ENCODE measurements around the gene FKBP1A.

Gene FKBP1A

GRCh38 chr20:1392693-1393506 lies at the start of gene FKBP1A:
Gene FKBP1A, minus strand, starts transcription at chr20:1393054. Its CDS starts 56 bp downstream, at chr20:1392998.
- peak; percentile 83 for DNase-seq (ENCODE audit: low read depth)

- DNase-seq (ENCODE audit: low read depth): no peak
Measured at GRCh38 chr20:1442304-1442703, 49.5 kb upstream of the FKBP1A start.

GRCh38 chr20:1441133-1441532 lies 48.3 kb upstream of the FKBP1A start:
- DNase-seq (ENCODE audit: low read depth): no peak

- DNase-seq (ENCODE audit: low read depth): no peak
Measured at GRCh38 chr20:1440024-1440423, 47.2 kb upstream of the FKBP1A start.

- no peak for DNase-seq (ENCODE audit: low read depth)
Measured at GRCh38 chr20:1438361-1438760, 45.5 kb upstream of the FKBP1A start.

- DNase-seq (ENCODE audit: low read depth): peak; percentile 47
Measured at GRCh38 chr20:1437235-1437904, 44.5 kb upstream of the FKBP1A start.

GRCh38 chr20:1436263-1436662 lies 43.4 kb upstream of the FKBP1A start:
- no peak for DNase-seq (ENCODE audit: low read depth)

- no peak for DNase-seq (ENCODE audit: low read depth)
Measured at GRCh38 chr20:1435337-1435699, 42.5 kb upstream of the FKBP1A start.

GRCh38 chr20:1434571-1435336 lies 41.9 kb upstream of the FKBP1A start:
- DNase-seq (ENCODE audit: low read depth): peak; percentile 85

- DNase-seq (ENCODE audit: low read depth): no peak
Measured at GRCh38 chr20:1431158-1431557, 38.3 kb upstream of the FKBP1A start.

GRCh38 chr20:1430004-1430451 lies 37.2 kb upstream of the FKBP1A start:
- peak; percentile 70 for DNase-seq (ENCODE audit: low read depth)

GRCh38 chr20:1429143-1429728 lies 36.4 kb upstream of the FKBP1A start:
- no peak for DNase-seq (ENCODE audit: low read depth)

- DNase-seq (ENCODE audit: low read depth): no peak
Measured at GRCh38 chr20:1427457-1428054, 34.7 kb upstream of the FKBP1A start.

GRCh38 chr20:1426231-1426849 lies 33.5 kb upstream of the FKBP1A start:
- no peak for DNase-seq (ENCODE audit: low read depth)

- DNase-seq (ENCODE audit: low read depth): no peak
Measured at GRCh38 chr20:1424336-1424735, 31.5 kb upstream of the FKBP1A start.

GRCh38 chr20:1423625-1424106 lies 30.8 kb upstream of the FKBP1A start:
- no peak for DNase-seq (ENCODE audit: low read depth)

GRCh38 chr20:1423206-1423605 lies 30.4 kb upstream of the FKBP1A start:
- DNase-seq (ENCODE audit: low read depth): no peak

GRCh38 chr20:1422753-1423152 lies 29.9 kb upstream of the FKBP1A start:
- no peak for DNase-seq (ENCODE audit: low read depth)

- DNase-seq (ENCODE audit: low read depth): no peak
Measured at GRCh38 chr20:1420066-1420465, 27.2 kb upstream of the FKBP1A start.

- DNase-seq (ENCODE audit: low read depth): no peak
Measured at GRCh38 chr20:1418350-1418749, 25.5 kb upstream of the FKBP1A start.

GRCh38 chr20:1417790-1418189 lies 24.9 kb upstream of the FKBP1A start:
- DNase-seq (ENCODE audit: low read depth): no peak

Measured in GM04504 (cell line).